ENCODE data around the gene CD109.

Gene CD109

DNA sequence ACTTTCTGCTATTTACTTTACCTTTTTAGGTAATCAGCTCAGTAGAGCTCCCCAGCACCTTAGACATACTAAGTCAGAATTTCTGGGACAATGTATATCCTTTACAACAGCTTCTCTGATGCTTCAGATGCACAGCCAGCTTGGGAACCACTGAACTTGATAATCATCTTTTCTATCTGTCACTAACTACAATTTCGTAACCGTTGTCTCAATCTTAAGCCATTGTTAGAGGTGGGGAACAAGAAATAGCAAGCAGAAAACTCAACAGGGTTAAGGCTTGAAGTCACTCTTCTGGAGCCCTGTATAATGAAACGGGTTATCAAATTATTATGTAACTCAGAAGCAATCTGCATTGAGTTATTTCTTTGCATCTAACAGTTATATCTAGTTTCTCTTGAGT is 47.1 kb downstream of the CD109 start:
- no peak for FAIRE-seq
- DNase-seq (ENCODE audit: insufficient read length, low spot score), result no peak
- no peak for TF ChIP-seq CTCF (IDR thresholded peaks at IDR 0.05; ENCODE audit: insufficient read depth, missing control alignments)

GRCh38 chr6:73743556-73743955 is 47.6 kb downstream of the CD109 start:
- no peak for FAIRE-seq
- no peak for TF ChIP-seq CTCF (IDR thresholded peaks at IDR 0.05; ENCODE audit: insufficient read depth, missing control alignments)

GRCh38 chr6:73746787-73747186 is 50.8 kb downstream of the CD109 start:
- no peak for FAIRE-seq
- DNase-seq (ENCODE audit: insufficient read length, low spot score), result no peak
- TF ChIP-seq CTCF (IDR thresholded peaks at IDR 0.05; ENCODE audit: insufficient read depth, missing control alignments), result no peak

More at GRCh38 chr6:73743556-73743955, 47.6 kb downstream of the CD109 start:
- no peak for DNase-seq (ENCODE audit: insufficient read length, low spot score)

- TF ChIP-seq CTCF (IDR thresholded peaks at IDR 0.05; ENCODE audit: insufficient read depth, missing control alignments), result no peak
- DNase-seq (ENCODE audit: insufficient read length, low spot score), result no peak
- FAIRE-seq, result no peak
Measured at GRCh38 chr6:73747289-73747688, 51.3 kb downstream of the CD109 start.

DNA sequence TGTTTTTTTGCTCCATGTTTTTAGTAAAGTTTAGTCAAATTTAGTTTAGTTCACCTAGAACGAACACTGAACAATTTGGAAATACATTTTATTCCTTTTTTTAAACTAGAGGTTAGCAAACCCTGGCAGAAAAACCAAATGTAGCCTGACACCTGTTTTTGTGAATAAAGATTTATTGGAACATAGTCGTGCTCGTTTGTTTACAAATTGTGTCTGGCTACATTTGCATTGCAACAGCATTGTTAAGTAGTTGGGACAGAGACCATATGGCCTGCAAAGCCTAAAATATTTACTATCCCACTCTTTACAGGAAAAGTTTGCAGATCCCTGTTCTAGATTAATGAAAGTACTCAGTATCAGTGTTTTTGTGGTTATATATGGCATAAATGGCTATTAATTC is 56.9 kb downstream of the CD109 start:
- FAIRE-seq (no peak), DNase-seq (ENCODE audit: insufficient read length, low spot score) (no peak)
- no peak for TF ChIP-seq CTCF (IDR thresholded peaks at IDR 0.05; ENCODE audit: insufficient read depth, missing control alignments)

DNA sequence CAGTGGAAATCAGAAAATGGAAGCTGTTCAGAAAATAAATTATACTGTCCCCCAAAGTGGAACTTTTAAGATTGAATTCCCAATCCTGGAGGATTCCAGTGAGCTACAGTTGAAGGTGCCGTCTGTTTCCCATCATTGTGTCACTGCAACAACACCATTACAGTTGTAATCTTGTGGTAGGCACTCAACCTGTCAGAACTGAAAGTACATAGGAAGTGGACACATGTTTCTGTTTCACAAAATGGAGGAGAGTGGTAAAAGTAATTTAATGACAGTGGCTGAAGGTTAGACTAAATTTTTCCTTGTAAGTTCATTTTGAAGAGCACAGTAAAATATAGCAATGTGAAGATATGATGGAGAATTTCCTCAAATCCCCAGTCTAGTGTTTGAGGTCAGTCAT is 70.0 kb downstream of the CD109 start:
- no peak for TF ChIP-seq CTCF (IDR thresholded peaks at IDR 0.05; ENCODE audit: insufficient read depth, missing control alignments)
- FAIRE-seq (no peak), DNase-seq (ENCODE audit: insufficient read length, low spot score) (no peak)

GRCh38 chr6:73768558-73768957 is 72.6 kb downstream of the CD109 start:
- TF ChIP-seq CTCF (IDR thresholded peaks at IDR 0.05; ENCODE audit: insufficient read depth, missing control alignments), result no peak
- DNase-seq (ENCODE audit: insufficient read length, low spot score), result no peak
- no peak for FAIRE-seq
